Ishikawa (cell line): ENCODE data around the gene TRA2B.

Experiments used
- MAX ChIP-seq: IDR thresholded peaks from 2 replicates; pipeline ENCODE4 v1.6.1; 2012
- RAD21 ChIP-seq: IDR thresholded peaks from 2 replicates; pipeline ENCODE4 v1.6.1; 2012; ENCODE audit warnings: low read depth

DNA sequence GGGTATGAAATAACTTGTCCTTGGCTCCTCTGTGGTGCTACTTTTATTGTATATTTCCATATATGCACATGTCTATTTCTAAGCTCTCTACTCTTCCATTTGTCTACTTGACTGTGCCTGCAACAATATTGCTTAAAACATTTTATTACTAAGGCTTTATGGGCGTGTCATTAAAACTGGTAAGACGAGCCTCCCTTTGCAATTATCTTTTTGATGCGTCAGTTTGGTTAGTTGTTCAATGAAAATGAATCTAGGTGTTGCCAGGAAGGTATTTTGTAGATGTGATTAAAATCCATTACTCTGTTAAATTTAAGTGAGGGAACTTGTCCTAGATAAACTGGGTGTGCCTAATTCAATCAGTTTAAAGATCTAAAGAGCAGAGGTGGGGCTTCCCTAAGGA is 12.9 kb upstream of the TRA2B start:
- no peak for TF ChIP-seq RAD21
- TF ChIP-seq MAX: no peak
